Panc1 (cell line): Measurements from ENCODE around the gene IRF3.

Experiments
- CTCF ChIP-seq: fragments of 450-650 bp; IDR thresholded peaks from 2 replicates; pipeline ENCODE4 v1.5.1; 2017; ENCODE audit warnings: mild to moderate bottlenecking
- POLR2AphosphoS5 ChIP-seq: IDR thresholded peaks from 2 replicates; pipeline ENCODE4 v1.6.1; 2012; ENCODE audit warnings: mild to moderate bottlenecking, low read depth, low read length, moderate library complexity

GRCh38 chr19:49665036-49665350, 664 bp downstream of the IRF3 start:
- no peak; the same call in 1 of the 2 replicates for TF ChIP-seq POLR2AphosphoS5
- TF ChIP-seq CTCF: no peak
